GM21723 (cell line): Measurements from ENCODE around the gene CRYGS.
A peak's percentile ranks its signal among the peaks of the same experiment; 100 is the strongest.
"Not testable (repeated sequence)": the region's sequence is repeated elsewhere in the genome, so short reads cannot be mapped to it uniquely, and the experiment has no call there.

Experiments used
- ATAC-seq: cut with Tn5 transposase; IDR thresholded peaks from one replicate; pipeline ENCODE4 v1.9.1; 2021; ENCODE audit warnings: mild to moderate bottlenecking, moderate library complexity; ENCODE audit not compliant: unreplicated experiment

The CRYGS gene

GRCh38 chr3:186544281-186544680 lies at the start of gene CRYGS:
Gene CRYGS (minus strand): TSS chr3:186544380. CDS start chr3:186544326, 54 bp downstream.
- ATAC-seq, result no peak

DNA sequence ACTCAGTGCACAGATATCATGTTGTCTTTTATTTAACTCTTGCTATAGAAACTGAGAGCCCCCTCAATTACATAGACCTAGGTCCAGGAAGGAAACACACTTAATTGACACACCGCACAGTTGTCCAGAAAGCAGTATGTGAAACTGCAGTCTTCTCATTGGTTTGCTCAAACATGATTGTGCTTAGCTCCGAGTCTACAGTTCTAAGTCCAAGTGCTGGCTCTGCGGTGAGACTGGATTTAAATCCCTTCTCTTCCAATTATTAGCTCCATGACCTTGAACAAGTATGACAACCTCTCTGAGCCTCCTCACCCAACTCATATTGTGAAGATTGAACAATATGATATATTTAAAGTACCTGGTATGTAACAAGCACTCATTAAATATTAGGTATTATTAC lies 49.7 kb upstream of the CRYGS start:
- ATAC-seq, result no peak

DNA sequence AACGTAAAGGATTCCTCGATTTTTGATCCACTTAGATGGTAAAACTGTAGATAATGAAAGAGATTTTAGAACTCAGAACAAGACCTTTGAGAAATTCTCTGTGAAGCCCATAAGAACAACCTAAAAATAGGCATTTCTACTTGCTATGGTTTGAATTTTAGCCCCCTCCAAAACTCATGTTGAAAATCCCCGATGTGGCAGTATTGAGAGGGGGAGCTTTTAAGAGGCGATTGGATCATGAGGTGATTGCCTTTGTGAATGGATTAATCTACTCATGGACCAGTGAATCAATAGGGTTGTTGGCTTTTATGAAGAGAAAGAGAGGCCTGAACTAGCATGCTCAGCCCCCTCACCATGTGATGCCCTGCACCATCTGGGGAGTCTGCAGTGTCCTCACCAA lies 48.5 kb upstream of the CRYGS start:
- no peak for ATAC-seq

- no peak for ATAC-seq
Measured at GRCh38 chr3:186590580-186591295, 46.6 kb upstream of the CRYGS start.

DNA sequence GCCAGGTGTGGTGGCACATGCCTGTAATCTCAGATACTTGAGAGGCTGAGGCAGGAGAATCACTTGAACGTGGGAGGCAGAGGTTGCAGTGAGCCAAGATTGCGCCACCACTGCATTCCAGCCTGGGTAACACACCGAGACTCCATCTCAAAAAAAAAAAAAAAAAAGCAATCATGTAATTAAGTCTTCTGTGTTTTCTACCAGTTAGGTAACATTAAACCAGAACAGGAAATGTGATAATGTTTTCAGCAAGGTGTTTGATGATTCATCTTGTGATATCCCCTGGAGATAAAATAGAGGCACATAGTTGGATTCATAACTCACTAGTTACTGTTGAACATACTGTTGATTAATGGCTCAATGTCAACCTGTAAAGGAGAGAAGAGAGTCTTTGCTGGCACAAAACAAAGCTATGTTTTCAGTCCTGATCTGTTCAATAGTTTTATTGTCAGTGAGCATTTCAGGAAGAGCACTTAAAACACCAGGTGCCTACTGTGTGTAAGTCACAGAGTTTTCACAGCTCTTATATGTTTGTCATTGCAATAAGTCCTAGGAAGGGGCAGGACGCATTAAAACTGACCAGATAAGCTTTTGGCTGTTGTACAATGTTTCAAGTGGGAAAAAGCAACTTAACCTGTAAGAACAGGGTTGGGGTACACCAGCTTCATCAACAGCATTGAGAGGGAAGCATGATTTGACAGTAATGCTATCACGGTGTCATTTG lies 45.8 kb upstream of the CRYGS start:
- no peak for ATAC-seq

DNA sequence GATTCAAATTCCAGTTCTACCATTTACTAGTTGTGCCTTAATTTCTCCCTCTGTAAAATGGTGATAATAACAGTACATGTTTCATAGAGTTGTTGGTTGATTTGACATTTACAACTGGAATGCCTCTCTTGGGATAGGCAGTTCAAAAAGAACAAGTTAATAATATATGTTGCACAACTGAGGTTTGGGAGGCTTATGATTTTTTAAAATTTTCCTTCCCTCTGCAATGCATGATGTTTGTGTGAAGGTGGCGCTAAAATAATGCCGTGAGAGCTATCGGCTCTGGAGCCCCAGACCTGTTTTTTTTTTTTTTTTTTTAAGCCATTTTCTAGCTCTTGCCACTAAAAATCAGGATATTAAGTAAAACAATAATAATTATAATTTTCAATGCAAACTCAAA lies 44.9 kb upstream of the CRYGS start:
- ATAC-seq, result no peak

- no peak for ATAC-seq
Measured at GRCh38 chr3:186588632-186589031, 44.5 kb upstream of the CRYGS start.

DNA sequence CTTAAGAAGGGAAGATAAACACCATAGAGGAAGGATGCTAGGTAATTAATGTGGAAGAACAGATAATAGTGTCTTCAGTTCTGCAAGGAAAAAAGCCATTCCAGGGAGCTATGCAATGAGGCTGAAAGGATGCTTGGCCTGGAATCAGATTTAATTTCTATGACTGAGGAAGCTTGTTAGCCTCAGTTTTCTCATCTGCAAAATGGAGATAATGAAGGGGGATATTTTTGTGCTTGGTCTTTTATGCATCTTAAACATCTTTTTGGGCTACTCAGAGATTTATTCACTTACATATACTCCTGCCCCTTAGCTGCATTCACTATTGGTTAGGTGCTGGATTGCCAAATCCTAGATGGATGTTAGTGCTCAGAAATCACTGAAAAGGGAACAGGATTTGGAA lies 43.0 kb upstream of the CRYGS start:
- no peak for ATAC-seq

DNA sequence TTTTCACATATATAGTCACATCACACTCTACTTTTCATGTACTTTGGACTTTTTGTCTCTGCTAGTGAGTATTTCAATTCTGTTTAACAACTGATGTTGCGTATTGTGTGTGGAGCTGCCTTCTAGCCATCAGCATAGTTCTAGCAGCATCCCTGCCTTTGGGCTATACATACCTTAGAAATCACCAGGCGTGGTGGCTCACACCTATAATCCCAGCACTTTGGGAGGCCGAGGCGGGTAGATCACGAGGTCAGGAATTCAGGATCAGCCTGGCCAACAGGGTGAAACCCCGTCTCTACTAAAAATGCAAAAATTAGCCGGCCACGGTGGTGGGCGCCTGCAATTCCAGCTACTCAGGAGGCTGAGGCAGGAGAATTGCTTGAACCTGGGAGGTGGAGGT lies 42.1 kb upstream of the CRYGS start:
- ATAC-seq, result not testable (repeated sequence)

- ATAC-seq, result no peak
Measured at GRCh38 chr3:186583831-186584230, 39.7 kb upstream of the CRYGS start.

DNA sequence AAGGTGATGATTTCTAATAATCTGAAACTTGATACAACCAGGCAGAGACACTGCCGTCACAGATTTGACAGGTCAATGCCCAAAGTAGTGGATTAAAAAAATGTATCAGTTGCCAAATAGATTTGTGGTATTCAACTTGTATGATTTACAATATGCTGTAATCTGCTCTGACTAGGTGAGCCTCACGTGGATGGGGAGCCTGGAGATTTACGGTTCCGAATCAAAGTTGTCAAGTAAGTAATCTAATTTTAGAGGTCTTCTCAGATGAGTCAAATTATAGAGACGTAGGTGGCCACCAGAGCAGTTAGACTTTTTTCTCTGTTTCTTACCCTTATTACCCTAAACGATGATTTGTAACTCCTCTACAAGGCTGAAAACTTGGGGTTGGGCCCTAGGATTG lies 38.4 kb upstream of the CRYGS start:
- ATAC-seq, result no peak

GRCh38 chr3:186580785-186581184 lies 36.6 kb upstream of the CRYGS start:
- ATAC-seq, result no peak

DNA sequence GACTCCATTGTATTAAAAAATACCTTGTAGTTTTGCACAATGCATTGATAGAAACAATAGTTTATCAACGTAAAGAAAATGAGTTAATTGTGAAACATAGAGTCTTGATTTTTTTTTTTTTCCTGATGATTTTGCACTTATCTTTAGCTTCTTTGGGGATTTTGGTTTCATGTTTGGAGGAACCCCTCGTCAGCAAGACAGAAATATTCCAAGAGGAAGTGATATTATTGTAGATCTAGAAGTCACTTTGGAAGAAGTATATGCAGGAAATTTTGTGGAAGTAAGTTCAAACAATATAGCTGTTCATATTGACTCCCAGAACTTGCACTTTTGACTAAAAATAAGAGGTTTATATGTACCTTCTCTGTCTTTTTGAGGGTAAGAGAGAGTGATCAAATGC lies 33.3 kb upstream of the CRYGS start:
- no peak for ATAC-seq

- no peak for ATAC-seq
Measured at GRCh38 chr3:186571644-186572013, 27.4 kb upstream of the CRYGS start.

- ATAC-seq, result no peak
Measured at GRCh38 chr3:186570941-186571643, 26.9 kb upstream of the CRYGS start.

DNA sequence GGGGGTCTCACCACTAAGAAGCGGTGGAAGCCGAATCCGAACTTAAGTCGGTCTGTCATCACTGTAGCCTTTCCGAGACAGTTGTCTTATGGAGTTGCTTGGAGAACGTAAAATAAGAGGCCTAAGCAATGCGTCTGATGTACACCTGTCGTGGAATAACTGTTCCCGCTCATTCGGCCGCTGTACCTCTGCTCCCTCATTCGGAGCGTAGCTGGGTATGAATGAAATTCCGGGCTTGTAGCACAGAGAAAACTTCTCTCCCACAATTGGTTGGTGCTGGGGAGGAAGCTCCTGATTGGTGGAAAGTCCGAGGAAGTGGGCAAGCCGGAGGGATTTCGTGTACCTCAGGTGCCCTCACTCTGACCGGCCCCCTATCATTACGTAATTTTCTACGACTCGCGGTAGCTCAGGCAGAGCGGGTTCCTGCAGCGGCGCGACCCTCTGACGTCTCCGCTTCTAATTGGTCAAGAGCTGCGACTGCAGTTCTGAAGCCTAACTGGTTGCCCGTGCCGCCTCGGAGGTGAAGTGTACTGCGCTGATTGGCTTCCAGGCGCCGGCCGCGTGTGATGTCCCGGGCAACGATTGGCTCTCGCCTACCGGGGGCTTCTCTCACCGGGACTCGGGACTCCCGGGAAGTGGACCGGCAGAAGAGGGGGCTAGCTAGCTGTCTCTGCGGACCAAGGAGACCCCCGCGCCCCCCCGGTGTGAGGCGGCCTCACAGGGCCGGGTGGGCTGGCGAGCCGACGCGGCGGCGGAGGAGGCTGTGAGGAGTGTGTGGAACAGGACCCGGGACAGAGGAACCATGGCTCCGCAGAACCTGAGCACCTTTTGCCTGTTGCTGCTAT lies 26.1 kb upstream of the CRYGS start, which contains the start of gene DNAJB11:
Gene DNAJB11, plus strand, starts transcription at position 625 of the 845 bp plus-strand sequence. Its CDS starts 178 bp downstream, at position 803.
- peak; percentile 86 for ATAC-seq

DNA sequence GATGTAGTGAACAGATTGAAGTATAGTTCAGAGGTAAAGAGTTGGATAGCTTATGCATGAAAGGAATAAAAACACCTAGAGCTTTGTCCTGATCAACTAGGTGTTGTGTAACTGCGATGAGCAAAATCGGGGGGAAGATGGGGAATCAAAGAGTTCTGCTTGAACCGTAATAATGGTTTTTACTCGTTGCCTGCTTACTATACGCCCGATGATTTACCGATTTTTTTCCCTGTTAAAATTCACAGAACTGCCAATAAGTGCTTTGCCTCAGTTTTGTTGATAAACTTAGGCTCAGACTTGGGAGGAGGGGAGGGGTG lies 25.6 kb upstream of the CRYGS start:
- no peak for ATAC-seq

DNA sequence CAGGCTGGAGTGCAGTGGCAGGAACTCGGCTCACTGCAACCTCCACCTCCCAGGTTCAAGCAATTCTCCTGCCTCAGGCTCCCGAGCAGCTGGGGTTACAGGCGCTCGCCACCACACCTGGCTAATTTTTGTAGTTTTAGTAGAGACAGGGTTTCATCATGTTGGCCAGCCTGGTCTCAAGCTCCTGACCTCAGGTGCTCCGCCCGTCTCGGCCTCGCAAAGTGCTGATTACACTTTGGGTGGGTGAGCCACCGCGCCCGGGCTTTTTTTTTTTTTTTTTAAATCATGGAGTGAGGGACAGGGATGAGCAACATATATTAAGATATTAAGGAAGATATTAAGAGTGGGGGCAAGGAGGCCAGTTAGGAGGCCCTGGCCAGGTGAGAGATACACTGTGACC lies 25.2 kb upstream of the CRYGS start:
- ATAC-seq, result not testable (repeated sequence)

GRCh38 chr3:186567072-186567921 lies 23.1 kb upstream of the CRYGS start, which contains the start of gene TBCCD1:
Gene TBCCD1 (minus strand): TSS chr3:186567339. CDS start chr3:186564329, 3,010 bp downstream.
- peak; percentile 46 for ATAC-seq

GRCh38 chr3:186566772-186567071 lies 22.5 kb upstream of the CRYGS start:
- ATAC-seq, result no peak
